H1 (cell line): ENCODE measurements around the gene ZNF730. TPM values are rescaled to one million over a fixed set of nuclear protein-coding genes. Genes with fewer than 3 reads are reported as not detected.
"Not testable (repeated sequence)": the region's sequence is repeated elsewhere in the genome, so short reads cannot be mapped to it uniquely, and the experiment has no call there.

Source experiments
- CTCF ChIA-PET: fragments of 300-600 bp; sonication (Branson Sonifier 250); formaldehyde crosslinking; loops from one replicate; lab custom pipeline; 2021; ENCODE audit not compliant: partially characterized antibody; lab: Charles Lee
- POLR2A ChIA-PET: fragments of 300-600 bp; sonication (Branson Sonifier 250); formaldehyde crosslinking; loops from one replicate; lab custom pipeline; 2021; ENCODE audit warnings: inconsistent platforms; ENCODE audit not compliant: partially characterized antibody; lab: Charles Lee
- DNase-seq, 2 experiments: peaks; one replicate each; pipeline versions ENCODE4 v3.0.0 to v3.0.0-alpha.2; 2010 to 2022; ENCODE audit warnings: low spot score in 2 of 2, low read depth in 1 of 2, mixed read lengths in 1 of 2
- FAIRE-seq: peaks from 2 replicates; lab custom pipeline; 2011; peaks lifted over from hg19 to GRCh38; lab: Jason Lieb, UNC
- H2AFZ ChIP-seq: 2 replicates; pipeline ENCODE4 v1.8.1; 2012; ENCODE audit warnings: low read length, inconsistent platforms
- H2AK5ac ChIP-seq: 2 replicates; pipeline ENCODE4 v1.6.1; 2013; ENCODE audit warnings: low read depth, low read length
- H2BK120ac ChIP-seq: replicated peaks from 2 replicates; pipeline ENCODE3; 2013; ENCODE audit warnings: low read depth, low read length, inconsistent platforms
- H2BK12ac ChIP-seq: 2 replicates; pipeline ENCODE4 v1.6.1; 2013; ENCODE audit warnings: low read depth, low read length
- H2BK15ac ChIP-seq: 2 replicates; pipeline ENCODE4 v1.6.1; 2013; ENCODE audit warnings: low read length
- H2BK20ac ChIP-seq: 2 replicates; pipeline ENCODE4 v1.6.1; 2013; ENCODE audit warnings: low read length
- H2BK5ac ChIP-seq: 2 replicates; pipeline ENCODE4 v1.6.1; 2013; ENCODE audit warnings: low read depth, low read length
- H3K14ac ChIP-seq: 2 replicates; pipeline ENCODE4 v1.6.1; 2013; ENCODE audit warnings: inconsistent platforms; ENCODE audit not compliant: insufficient read length
- H3K18ac ChIP-seq: 2 replicates; pipeline ENCODE4 v1.6.1; 2013; ENCODE audit warnings: low read length; ENCODE audit errors: extremely low read depth
- H3K23ac ChIP-seq: 2 replicates; pipeline ENCODE4 v1.6.1; 2013; ENCODE audit warnings: inconsistent platforms; ENCODE audit not compliant: insufficient read length
- H3K23me2 ChIP-seq: 2 replicates; pipeline ENCODE4 v1.6.1; 2013; ENCODE audit warnings: low read depth, low read length
- H3K27ac ChIP-seq: 2 replicates; pipeline ENCODE4 v1.6.1; 2011; ENCODE audit warnings: low read depth, low read length, inconsistent platforms
- H3K27me3 ChIP-seq, 4 experiments: replicated peaks in 1 of 4; 1 replicate in 1 of 4; 2 replicates in 3 of 4; pipeline versions ENCODE4 v1.6.1 to v1.8.1; 2011 to 2013; ENCODE audit warnings: low read length in 3 of 4, mild to moderate bottlenecking in 3 of 4, inconsistent platforms in 2 of 4, mixed read lengths in 2 of 4, moderate library complexity in 1 of 4; ENCODE audit not compliant: control insufficient read depth in 3 of 4, insufficient read depth in 3 of 4; ENCODE audit errors: extremely low read depth in 1 of 4
- H3K36me3 ChIP-seq, 4 experiments: 2 replicates each; pipeline versions ENCODE4 v1.6.1 to v1.8.1; 2011 to 2013; ENCODE audit warnings: mild to moderate bottlenecking in 4 of 4, low read length in 3 of 4, moderate library complexity in 2 of 4, control low read depth in 1 of 4, inconsistent platforms in 1 of 4; ENCODE audit not compliant: insufficient read depth in 4 of 4, control insufficient read depth in 2 of 4
- H3K4ac ChIP-seq: replicated peaks from 2 replicates; pipeline ENCODE3; 2013; ENCODE audit warnings: low read length, low read depth, mixed read lengths, inconsistent platforms; ENCODE audit not compliant: insufficient read length
- H3K4me1 ChIP-seq, 4 experiments: replicated peaks in 1 of 4; 1 replicate in 1 of 4; 2 replicates in 3 of 4; pipeline versions ENCODE4 v1.6.1 to v1.8.1; 2011 to 2013; ENCODE audit warnings: low read length in 3 of 4, inconsistent platforms in 2 of 4, mixed read lengths in 1 of 4; ENCODE audit not compliant: insufficient read depth in 4 of 4, control insufficient read depth in 3 of 4
- H3K4me2 ChIP-seq, 2 experiments: 2 replicates each; pipeline versions ENCODE4 v1.6.1 to v1.8.1; 2011 to 2013; ENCODE audit warnings: low read depth in 2 of 2, low read length in 2 of 2, control low read depth in 1 of 2, inconsistent platforms in 1 of 2, mild to moderate bottlenecking in 1 of 2; ENCODE audit not compliant: insufficient read depth in 1 of 2
- H3K4me3 ChIP-seq, 4 experiments: fragments of 200-600, 300-600 bp in 1 of 4; sonication (generic), shearing (Covaris generic), sonication (Bioruptor Twin) in 1 of 4; 2 replicates each; pipeline versions ENCODE4 v1.5.1 to v1.8.1; 2011 to 2016; ENCODE audit warnings: low read length in 4 of 4, low read depth in 3 of 4, control low read depth in 2 of 4, inconsistent platforms in 2 of 4, mild to moderate bottlenecking in 2 of 4, mixed read lengths in 1 of 4, moderate library complexity in 1 of 4; ENCODE audit not compliant: insufficient read depth in 2 of 4; ENCODE audit errors: extremely low read depth in 1 of 4
- H3K56ac ChIP-seq: replicated peaks from 2 replicates; pipeline ENCODE3; 2013; ENCODE audit warnings: low read depth, mild to moderate bottlenecking, mixed read lengths, low read length, inconsistent platforms; ENCODE audit not compliant: insufficient read length
- H3K79me1 ChIP-seq: 2 replicates; pipeline ENCODE4 v1.6.1; 2013; ENCODE audit warnings: low read depth, low read length, control low read depth
- H3K79me2 ChIP-seq, 2 experiments: 2 replicates each; pipeline versions ENCODE4 v1.6.1 to v1.8.1; 2012 to 2013; ENCODE audit warnings: low read length in 2 of 2, mild to moderate bottlenecking in 2 of 2, inconsistent platforms in 1 of 2; ENCODE audit not compliant: insufficient read depth in 2 of 2, control insufficient read depth in 1 of 2
- H3K9ac ChIP-seq, 4 experiments: replicated peaks in 1 of 4; 1 replicate in 1 of 4; 2 replicates in 3 of 4; pipeline versions ENCODE4 v1.6.1 to v1.8.1; 2011 to 2013; ENCODE audit warnings: low read depth in 3 of 4, low read length in 3 of 4, control low read depth in 2 of 4, mild to moderate bottlenecking in 2 of 4, moderate library complexity in 2 of 4, inconsistent platforms in 1 of 4; ENCODE audit errors: extremely low read depth in 1 of 4
- H3K9me3 ChIP-seq, 2 experiments: 2 replicates each; pipeline versions ENCODE4 v1.6.1 to v1.8.1; 2012 to 2013; ENCODE audit warnings: mild to moderate bottlenecking in 2 of 2, moderate library complexity in 2 of 2, control low read depth in 1 of 2, inconsistent platforms in 1 of 2, low read depth in 1 of 2, low read length in 1 of 2, mixed read lengths in 1 of 2; ENCODE audit not compliant: insufficient read depth in 2 of 2
- H4K20me1 ChIP-seq, 2 experiments: replicated peaks in 1 of 2; 2 replicates each; pipeline versions ENCODE3 to v1.8.1; 2011 to 2013; ENCODE audit warnings: inconsistent platforms in 2 of 2, low read length in 2 of 2, mild to moderate bottlenecking in 1 of 2; ENCODE audit not compliant: insufficient read depth in 2 of 2, control insufficient read depth in 1 of 2
- H4K5ac ChIP-seq: 2 replicates; pipeline ENCODE4 v1.6.1; 2013; ENCODE audit warnings: low read length, low read depth, mixed read lengths, inconsistent platforms; ENCODE audit not compliant: insufficient read length
- H4K8ac ChIP-seq: 2 replicates; pipeline ENCODE4 v1.8.0; 2013; ENCODE audit warnings: mild to moderate bottlenecking, moderate library complexity, low read length, inconsistent platforms; ENCODE audit not compliant: insufficient read depth; ENCODE audit errors: extremely low read depth
- H4K91ac ChIP-seq: replicated peaks from 2 replicates; pipeline ENCODE3; 2013; ENCODE audit warnings: low read length, mixed read lengths, inconsistent platforms; ENCODE audit not compliant: insufficient read length
- FOSL1 ChIP-seq: IDR thresholded peaks from 2 replicates; pipeline ENCODE4 v1.6.1; 2011; ENCODE audit warnings: mild to moderate bottlenecking, low read depth, low read length, moderate library complexity; ENCODE audit not compliant: insufficient read depth
- HDAC2 ChIP-seq, 2 experiments: fragments of 300-600 bp in 1 of 2; sonication (generic) in 1 of 2; IDR thresholded peaks; 2 replicates each; pipeline ENCODE4 v1.6.1; 2011 to 2012; ENCODE audit warnings: low read depth in 2 of 2, low read length in 2 of 2, mild to moderate bottlenecking in 2 of 2, moderate library complexity in 2 of 2, borderline replicate concordance in 1 of 2, inconsistent platforms in 1 of 2
- HDAC6 ChIP-seq: IDR thresholded peaks from one replicate; pipeline ENCODE4 v1.7.1; 2012; ENCODE audit warnings: low read depth, mild to moderate bottlenecking, inconsistent platforms, low read length, moderate library complexity
- JUND ChIP-seq: IDR thresholded peaks from 2 replicates; pipeline ENCODE4 v1.6.1; 2011; ENCODE audit warnings: mild to moderate bottlenecking, improper control_type of control experiment, low read length
- NANOG ChIP-seq: IDR thresholded peaks from 2 replicates; pipeline ENCODE4 v1.6.1; 2011; ENCODE audit warnings: low read length, low read depth, mild to moderate bottlenecking, inconsistent platforms; ENCODE audit not compliant: insufficient read depth, poor library complexity, severe bottlenecking
- PHF8 ChIP-seq: fragments of 200-600 bp; sonication (generic); conservative IDR thresholded peaks from 2 replicates; pipeline ENCODE4 v1.7.1; 2012; ENCODE audit warnings: low read depth, mild to moderate bottlenecking, inconsistent platforms, low read length, moderate library complexity
- POU5F1 ChIP-seq: IDR thresholded peaks from 2 replicates; pipeline ENCODE4 v1.6.1; 2011; ENCODE audit warnings: low read depth, mild to moderate bottlenecking, low read length, moderate library complexity
- RNF2 ChIP-seq: fragments of 200-900, 300-1000 bp; sonication (generic); IDR thresholded peaks from 2 replicates; pipeline ENCODE4 v1.7.1; 2016; ENCODE audit warnings: borderline replicate concordance, low read depth, mild to moderate bottlenecking, antibody characterized with exemption, low read length; ENCODE audit not compliant: poor library complexity, severe bottlenecking; ENCODE audit errors: missing control alignments
- WGBS, 2 experiments: shearing (Covaris generic) in 1 of 2; methylation state at CpG; one replicate each; pipeline versions ENCODE4 v1.1.6 to v1.1.7; 2013 to 2015; ENCODE audit warnings: low lambda C conversion rate in 2 of 2, mixed read lengths in 2 of 2, inconsistent platforms in 1 of 2, low coverage in 1 of 2, missing lambda C conversion rate in 1 of 2; ENCODE audit not compliant: insufficient replicate concordance in 2 of 2, insufficient coverage in 1 of 2, insufficient read length in 1 of 2; ENCODE audit errors: extremely low coverage in 1 of 2, missing lambda C conversion rate in 1 of 2; 5-methylcytosine and 5-hydroxymethylcytosine counted together
- polyA plus RNA-seq, 7 experiments: library from polyadenylated mRNA; depleted of rRNA in 3 of 7; stranded (reverse) in 5 of 7; unstranded in 2 of 7; fragments of >200 nt in 5 of 7; fragments of 200-250 nt in 2 of 7; gene quantifications; 1 replicate in 5 of 7; 2 replicates in 1 of 7; 4 replicates in 1 of 7; pipeline versions ENCODE4 v1.2.1 to v1.2.3, GENCODE V29; 2011 to 2013; ENCODE audit warnings: missing spikeins in 2 of 7, mixed read lengths in 2 of 7
- total RNA-seq: library from RNA; stranded (reverse); fragmentation: NEBNext Ultra II Directional; extraction: Animal tissue kit (Norgen Biotek cat#: 25700); gene quantifications from 2 replicates; pipeline ENCODE4 v1.2.1, GENCODE V29; 2021

Gene ZNF730
- total and polyA plus RNA-seq, 2 of the 8 experiments (the other 6 are each of a cell fraction or from before 2014, with no cell fraction given), result 7.0 to 29.4 TPM

- TF ChIP-seq HDAC2 (IDR thresholded peaks at IDR 0.05; ENCODE audit: borderline replicate concordance in 1 of 2, low read depth in 2 of 2, low read length in 2 of 2) (no peak), HDAC6 (no peak), JUND (no peak), FOSL1 (no peak), PHF8 (no peak), POU5F1 (no peak), NANOG (no peak), RNF2 (no peak)
These were observed 1.6 kb downstream of the ZNF730 start (continued) for GRCh38 chr19:23118400-23118799.

DNA sequence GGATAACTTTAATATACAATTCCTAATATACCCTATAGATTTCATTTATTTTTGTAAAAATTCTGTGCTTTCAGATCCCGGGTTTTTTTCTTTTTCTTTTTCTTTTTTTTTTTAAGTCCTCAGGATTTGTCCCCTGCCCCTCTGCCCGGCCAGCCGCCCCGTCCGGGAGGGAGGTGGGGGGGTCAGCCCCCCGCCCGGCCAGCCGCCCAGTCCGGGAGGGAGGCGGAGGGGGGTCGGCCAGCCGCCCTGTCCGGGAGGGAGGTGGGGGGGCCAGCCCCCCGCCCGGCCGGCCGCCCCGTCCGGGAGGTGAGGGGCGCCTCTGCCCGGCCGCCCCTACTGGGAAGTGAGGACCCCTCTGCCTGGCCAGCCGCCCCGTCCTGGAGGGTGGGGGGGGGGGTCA is 17.4 kb downstream of the ZNF730 start:
- CTCF ChIA-PET, FAIRE-seq, H4K8ac ChIP-seq: not testable (repeated sequence)

More for the DNA sequence above, 17.4 kb downstream of the ZNF730 start:
- H3K23ac ChIP-seq, H3K4me1 ChIP-seq, DNase-seq, H3K4me3 ChIP-seq, H2BK20ac ChIP-seq, H3K23me2 ChIP-seq, H3K79me1 ChIP-seq, H3K27ac ChIP-seq, H3K4ac ChIP-seq, H3K79me2 ChIP-seq, H2BK5ac ChIP-seq, H3K27me3 ChIP-seq, H4K20me1 ChIP-seq, H4K91ac ChIP-seq, H2BK120ac ChIP-seq, H3K9ac ChIP-seq, H2BK15ac ChIP-seq, H4K5ac ChIP-seq, H2AK5ac ChIP-seq, H2BK12ac ChIP-seq, H3K18ac ChIP-seq, H3K14ac ChIP-seq, POLR2A ChIA-PET, H3K56ac ChIP-seq, H3K4me2 ChIP-seq, H2AFZ ChIP-seq: not testable (repeated sequence)
- peaks cover 0 to 30% (median 13%) of the 10 kb centered on the region in 4 experiments; a peak in 4 of 8 replicates for H3K36me3 ChIP-seq
- 100% methylated on average over 1 of the region's 24 CpGs; no CpG with 5 or more reads in 1 of the 2 experiments for WGBS, 2 experiments
- peaks cover 7 to 12% of the 10 kb centered on the region in 2 experiments; a peak in 3 of 4 replicates for H3K9me3 ChIP-seq
